Measurements from ENCODE around the gene APOC4.

Gene APOC4

DNA sequence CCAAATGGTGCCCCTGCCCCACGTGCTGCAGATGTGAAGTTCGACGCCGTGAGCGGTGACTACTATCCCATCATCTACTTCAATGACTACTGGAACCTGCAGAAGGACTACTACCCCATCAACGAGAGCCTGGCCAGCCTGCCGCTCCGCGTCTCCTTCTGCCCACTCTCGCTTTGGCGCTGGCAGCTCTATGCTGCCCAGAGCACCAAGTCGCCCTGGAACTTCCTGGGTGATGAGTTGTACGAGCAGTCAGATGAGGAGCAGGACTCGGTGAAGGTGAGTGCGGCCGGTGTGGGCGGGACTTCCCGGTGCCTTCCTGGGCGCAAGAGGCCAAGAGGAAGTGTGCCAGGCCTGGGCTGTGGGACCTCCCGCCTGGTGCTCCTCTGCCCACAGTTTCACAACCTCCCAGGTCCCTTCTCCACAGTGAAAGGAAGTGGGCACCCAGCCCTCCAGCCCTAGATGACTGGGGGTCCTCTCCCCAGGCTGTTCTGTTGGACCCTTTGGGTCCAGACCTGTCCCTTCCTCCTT, 45.2 kb downstream of the APOC4 start:
- H3K36me3 ChIP-seq (ENCODE audit: insufficient read depth, low read length), result no peaks in the 10 kb centered on the region; the same call in 1 of the 2 replicates
- no peaks in the 10 kb centered on the region for H3K9me3 ChIP-seq (ENCODE audit: control insufficient read depth, insufficient read depth, low read length)
- H3K9ac ChIP-seq (ENCODE audit: low read depth, low read length), result no peak overlapping the region
- no peaks in the 10 kb centered on the region for H3K4me1 ChIP-seq (ENCODE audit: insufficient read depth, low read length)

GRCh38 chr19:44988273-44988672, 46.2 kb downstream of the APOC4 start:
- H3K4me1 ChIP-seq (ENCODE audit: insufficient read depth, low read length), result no peaks in the 10 kb centered on the region
- H3K36me3 ChIP-seq (ENCODE audit: insufficient read depth, low read length), result no peaks in the 10 kb centered on the region
- no peaks in the 10 kb centered on the region for H3K9me3 ChIP-seq (ENCODE audit: control insufficient read depth, insufficient read depth, low read length)
- H3K9ac ChIP-seq (ENCODE audit: low read depth, low read length), result no peak overlapping the region

DNA sequence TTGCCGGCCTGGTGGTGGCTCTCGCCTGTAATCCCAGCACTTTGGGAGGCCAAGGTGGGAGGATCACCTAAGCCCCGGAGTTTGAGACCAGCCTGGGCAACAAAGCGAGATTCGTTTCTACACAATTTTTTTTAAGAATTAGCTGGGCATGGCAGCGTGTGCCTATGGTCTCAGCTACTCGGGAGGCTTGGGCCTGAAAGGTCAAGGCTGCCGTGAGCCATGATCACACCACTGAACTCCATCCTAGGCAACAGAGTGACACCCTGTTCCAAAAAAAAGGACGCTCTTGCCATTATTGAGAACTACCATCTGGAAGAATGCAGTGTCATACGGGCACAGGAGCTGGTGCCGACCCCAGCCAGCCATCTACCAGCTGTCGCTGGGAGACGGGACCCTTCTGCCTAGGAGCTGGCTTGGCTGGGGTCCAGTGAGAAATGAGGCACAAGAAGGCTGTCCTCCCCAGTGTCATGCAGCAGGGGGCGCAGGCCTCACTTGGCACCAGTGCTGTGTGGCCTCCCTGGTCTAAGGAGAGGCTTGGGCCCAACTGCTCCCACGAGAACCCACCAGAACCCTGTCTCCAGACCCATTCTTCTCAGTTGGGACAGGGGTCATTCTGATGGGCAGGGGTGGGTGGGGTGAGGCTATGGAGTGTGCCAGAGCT, 47.0 kb downstream of the APOC4 start:
- H3K9ac ChIP-seq (ENCODE audit: low read depth, low read length), result no peak overlapping the region
- H3K9me3 ChIP-seq (ENCODE audit: control insufficient read depth, insufficient read depth, low read length), result no peaks in the 10 kb centered on the region
- no peaks in the 10 kb centered on the region for H3K36me3 ChIP-seq (ENCODE audit: insufficient read depth, low read length)
- no peaks in the 10 kb centered on the region for H3K4me1 ChIP-seq (ENCODE audit: insufficient read depth, low read length)

DNA sequence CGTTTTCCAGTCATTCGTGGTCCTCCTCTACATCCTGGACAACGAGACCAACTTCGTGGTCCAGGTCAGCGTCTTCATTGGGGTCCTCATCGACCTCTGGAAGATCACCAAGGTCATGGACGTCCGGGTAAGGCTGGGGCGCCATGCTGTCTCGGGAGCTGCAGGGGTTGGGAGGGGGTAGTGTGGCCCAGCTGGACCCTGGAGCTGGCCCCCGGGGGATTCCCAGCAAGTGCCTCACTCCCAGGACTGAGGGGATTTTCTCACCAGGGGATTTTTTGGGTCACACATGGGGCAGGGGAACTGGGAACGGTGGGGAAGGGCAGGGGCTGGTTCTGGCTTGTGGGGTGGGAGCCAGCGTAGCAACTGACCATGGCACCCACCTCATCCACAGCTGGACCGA, 48.4 kb downstream of the APOC4 start:
- no peaks in the 10 kb centered on the region for H3K36me3 ChIP-seq (ENCODE audit: insufficient read depth, low read length)
- no peaks in the 10 kb centered on the region for H3K4me1 ChIP-seq (ENCODE audit: insufficient read depth, low read length)
- H3K9me3 ChIP-seq (ENCODE audit: control insufficient read depth, insufficient read depth, low read length), result no peaks in the 10 kb centered on the region
- H3K9ac ChIP-seq (ENCODE audit: low read depth, low read length), result no peak overlapping the region

DNA sequence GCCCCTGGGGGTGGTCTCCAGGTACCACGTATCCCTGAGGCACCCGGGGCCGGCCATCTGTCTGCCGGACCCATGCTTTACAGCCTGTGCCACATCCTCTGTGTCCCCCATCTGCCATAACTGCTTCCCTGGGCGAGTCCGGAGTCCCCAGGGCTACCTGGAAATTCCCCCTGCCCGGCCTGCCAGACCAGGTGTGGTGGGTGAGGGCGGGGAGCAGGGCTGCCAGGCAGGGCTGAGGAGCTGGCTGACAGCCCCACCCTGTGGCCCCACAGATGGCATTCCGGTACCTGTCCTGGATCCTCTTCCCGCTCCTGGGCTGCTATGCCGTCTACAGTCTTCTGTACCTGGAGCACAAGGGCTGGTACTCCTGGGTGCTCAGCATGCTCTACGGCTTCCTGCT, 48.9 kb downstream of the APOC4 start:
- no peaks in the 10 kb centered on the region for H3K9me3 ChIP-seq (ENCODE audit: control insufficient read depth, insufficient read depth, low read length)
- no peak overlapping the region for H3K9ac ChIP-seq (ENCODE audit: low read depth, low read length)
- H3K4me1 ChIP-seq (ENCODE audit: insufficient read depth, low read length), result no peaks in the 10 kb centered on the region
- no peaks in the 10 kb centered on the region for H3K36me3 ChIP-seq (ENCODE audit: insufficient read depth, low read length)

DNA sequence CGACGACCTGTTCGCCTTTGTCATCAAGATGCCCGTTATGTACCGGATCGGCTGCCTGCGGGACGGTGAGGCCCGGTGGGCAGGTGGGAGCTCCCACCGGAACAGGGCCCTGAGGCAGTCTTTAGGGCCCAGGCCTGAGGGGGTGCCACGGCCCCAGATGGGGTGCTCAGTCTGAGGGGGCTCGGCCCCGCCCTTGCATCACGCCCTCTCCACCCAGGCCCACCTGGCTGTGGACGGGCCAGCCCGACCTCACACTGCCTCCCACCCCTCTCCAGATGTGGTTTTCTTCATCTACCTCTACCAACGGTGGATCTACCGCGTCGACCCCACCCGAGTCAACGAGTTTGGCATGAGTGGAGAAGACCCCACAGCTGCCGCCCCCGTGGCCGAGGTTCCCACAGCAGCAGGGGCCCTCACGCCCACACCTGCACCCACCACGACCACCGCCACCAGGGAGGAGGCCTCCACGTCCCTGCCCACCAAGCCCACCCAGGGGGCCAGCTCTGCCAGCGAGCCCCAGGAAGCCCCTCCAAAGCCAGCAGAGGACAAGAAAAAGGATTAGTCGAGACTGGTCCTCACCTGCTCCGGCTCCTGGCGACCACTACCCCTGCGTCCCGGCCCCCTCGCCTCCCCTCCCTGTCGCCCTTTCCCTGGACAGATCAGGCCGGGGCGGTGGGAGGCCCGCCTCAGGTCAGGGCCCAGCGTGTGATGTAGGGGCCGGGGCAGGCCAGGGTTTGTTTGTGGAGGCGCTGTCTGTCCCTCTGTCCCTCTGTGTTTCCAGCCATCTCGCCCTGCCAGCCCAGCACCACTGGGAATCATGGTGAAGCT, 50.5 kb downstream of the APOC4 start:
- no peaks in the 10 kb centered on the region for H3K9me3 ChIP-seq (ENCODE audit: control insufficient read depth, insufficient read depth, low read length)
- H3K9ac ChIP-seq (ENCODE audit: low read depth, low read length), result no peak overlapping the region
- no peaks in the 10 kb centered on the region for H3K4me1 ChIP-seq (ENCODE audit: insufficient read depth, low read length)
- H3K36me3 ChIP-seq (ENCODE audit: insufficient read depth, low read length), result no peaks in the 10 kb centered on the region

GRCh38 chr19:44993526-44993925, 51.5 kb downstream of the APOC4 start:
- Histone ChIP-seq H3K9ac (ENCODE audit: low read depth, low read length) (no peak overlapping the region), H3K36me3 (ENCODE audit: insufficient read depth, low read length) (no peaks in the 10 kb centered on the region), H3K9me3 (ENCODE audit: control insufficient read depth, insufficient read depth, low read length) (no peaks in the 10 kb centered on the region), H3K4me1 (ENCODE audit: insufficient read depth, low read length) (no peaks in the 10 kb centered on the region)

- no peak overlapping the region for H3K9ac ChIP-seq (ENCODE audit: low read depth, low read length)
- no peaks in the 10 kb centered on the region for H3K36me3 ChIP-seq (ENCODE audit: insufficient read depth, low read length)
- no peaks in the 10 kb centered on the region for H3K4me1 ChIP-seq (ENCODE audit: insufficient read depth, low read length)
- H3K9me3 ChIP-seq (ENCODE audit: control insufficient read depth, insufficient read depth, low read length), result no peaks in the 10 kb centered on the region
Observed at GRCh38 chr19:44993926-44994537, 52.0 kb downstream of the APOC4 start.

All from ES-I3 (cell line).